Omental fat pad (tissue), 4 donors: Measurements from ENCODE around the gene ANKRD65. TPM values are rescaled to one million over a fixed set of nuclear protein-coding genes. Genes with fewer than 3 reads are reported as not detected.
"Not testable (repeated sequence)": the region's sequence is repeated elsewhere in the genome, so short reads cannot be mapped to it uniquely, and the experiment has no call there.

ENCODE experiments used
- ATAC-seq: fragments of 150-250 bp; one replicate; pipeline ENCODE4 v1.9.1; 2016; ENCODE audit warnings: mild to moderate bottlenecking, moderate library complexity; ENCODE audit not compliant: low FRiP score
- DNase-seq: peaks from one replicate; pipeline ENCODE4 v3.0.0-alpha.2; 2019; ENCODE audit warnings: low spot score
- CTCF ChIP-seq, 3 donors: fragments of 450-650 bp; IDR thresholded peaks; one replicate each; pipeline ENCODE4 v1.5.1; 2016 to 2017; ENCODE audit warnings: antibody characterized with exemption in 3 of 3, mild to moderate bottlenecking in 3 of 3, moderate library complexity in 2 of 3
- total RNA-seq, 4 donors: library from RNA; depleted of rRNA; stranded (reverse); fragments of >200 nt; gene quantifications; one replicate each; pipeline ENCODE4 v1.1.0, GENCODE V29; 2016

ANKRD65 gene
- 1 to 10 TPM; 2.6 to 7.3 (median 3.8) TPM for total RNA-seq

- TF ChIP-seq CTCF (IDR thresholded peaks at IDR 0.05), result no peak
- DNase-seq, result no peak
- no peak for ATAC-seq
These were observed at the start of gene ANKRD65 for GRCh38 chr1:1421147-1421906. ANKRD65 (minus strand) TSS chr1:1421276; CDS start chr1:1421005, 271 bp downstream.

- ATAC-seq, DNase-seq: not testable (repeated sequence)
These were observed 47.3 kb upstream of the ANKRD65 start for GRCh38 chr1:1468196-1468985.

- DNase-seq (no peak), ATAC-seq (no peak)
- TF ChIP-seq CTCF (IDR thresholded peaks at IDR 0.05), result no peak
These were observed 42.2 kb upstream of the ANKRD65 start for GRCh38 chr1:1463312-1463711.

- ATAC-seq (peak; percentile 93), DNase-seq (peak; percentile 27)
- no peak for TF ChIP-seq CTCF (IDR thresholded peaks at IDR 0.05)
These were observed 41.4 kb upstream of the ANKRD65 start for GRCh38 chr1:1462318-1462966.

GRCh38 chr1:1461721-1462317 is 40.7 kb upstream of the ANKRD65 start:
- no peak for TF ChIP-seq CTCF (IDR thresholded peaks at IDR 0.05)
- no peak for DNase-seq
- peak; percentile 21 for ATAC-seq

GRCh38 chr1:1460540-1461130 is 39.6 kb upstream of the ANKRD65 start:
- DNase-seq (no peak), ATAC-seq (no peak)
- no peak for TF ChIP-seq CTCF (IDR thresholded peaks at IDR 0.05)

GRCh38 chr1:1459711-1460110 is 38.6 kb upstream of the ANKRD65 start:
- DNase-seq, ATAC-seq: not testable (repeated sequence)

GRCh38 chr1:1459156-1459555 is 38.1 kb upstream of the ANKRD65 start:
- not testable (repeated sequence) for ATAC-seq, DNase-seq

GRCh38 chr1:1456683-1457255 is 35.7 kb upstream of the ANKRD65 start:
- not testable (repeated sequence) for ATAC-seq, DNase-seq

GRCh38 chr1:1455934-1456333 is 34.9 kb upstream of the ANKRD65 start:
- not testable (repeated sequence) for DNase-seq, ATAC-seq
